ENCODE results near the gene TIMM10.

Gene TIMM10

DNA sequence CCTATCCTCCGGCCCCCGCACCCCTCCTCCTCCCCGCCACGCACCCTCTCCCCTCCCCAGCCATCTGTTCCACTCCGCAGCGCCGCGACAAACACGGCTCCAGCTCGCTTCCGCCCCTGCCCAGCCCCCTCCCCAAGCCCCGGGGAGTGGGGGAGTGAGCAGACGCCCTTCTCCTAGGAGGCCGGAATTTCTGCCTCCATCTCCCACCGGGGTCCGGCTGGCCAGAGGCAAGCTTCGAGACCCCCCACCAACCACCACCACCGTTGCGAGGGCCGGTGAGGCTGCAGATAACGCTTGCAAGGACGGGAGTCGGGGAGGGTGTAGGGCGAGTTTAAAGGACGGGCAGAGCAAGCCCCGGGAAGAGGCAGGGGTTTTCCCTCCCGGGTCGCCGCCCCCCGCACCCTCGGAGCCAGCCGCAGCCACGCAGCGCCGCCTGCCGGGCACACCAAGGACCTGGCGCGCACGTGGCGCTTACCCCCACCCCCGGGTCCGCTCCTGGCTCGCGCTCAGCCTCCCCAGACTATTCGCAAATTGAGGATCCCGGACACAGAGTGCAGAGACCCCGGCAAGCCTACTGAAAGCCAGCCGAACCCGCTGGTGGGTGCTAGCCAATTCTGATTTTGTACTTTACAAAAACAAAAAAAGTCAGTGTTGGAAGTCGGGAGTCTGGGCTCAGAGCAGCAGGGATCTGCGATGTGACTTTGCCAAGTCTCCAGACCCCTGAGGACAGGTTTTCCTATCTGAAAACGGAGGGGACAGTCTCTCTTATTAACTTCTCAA, 47.6 kb downstream of the TIMM10 start:
- peak; percentile 67 to 89 (median 73) for DNase-seq

DNA sequence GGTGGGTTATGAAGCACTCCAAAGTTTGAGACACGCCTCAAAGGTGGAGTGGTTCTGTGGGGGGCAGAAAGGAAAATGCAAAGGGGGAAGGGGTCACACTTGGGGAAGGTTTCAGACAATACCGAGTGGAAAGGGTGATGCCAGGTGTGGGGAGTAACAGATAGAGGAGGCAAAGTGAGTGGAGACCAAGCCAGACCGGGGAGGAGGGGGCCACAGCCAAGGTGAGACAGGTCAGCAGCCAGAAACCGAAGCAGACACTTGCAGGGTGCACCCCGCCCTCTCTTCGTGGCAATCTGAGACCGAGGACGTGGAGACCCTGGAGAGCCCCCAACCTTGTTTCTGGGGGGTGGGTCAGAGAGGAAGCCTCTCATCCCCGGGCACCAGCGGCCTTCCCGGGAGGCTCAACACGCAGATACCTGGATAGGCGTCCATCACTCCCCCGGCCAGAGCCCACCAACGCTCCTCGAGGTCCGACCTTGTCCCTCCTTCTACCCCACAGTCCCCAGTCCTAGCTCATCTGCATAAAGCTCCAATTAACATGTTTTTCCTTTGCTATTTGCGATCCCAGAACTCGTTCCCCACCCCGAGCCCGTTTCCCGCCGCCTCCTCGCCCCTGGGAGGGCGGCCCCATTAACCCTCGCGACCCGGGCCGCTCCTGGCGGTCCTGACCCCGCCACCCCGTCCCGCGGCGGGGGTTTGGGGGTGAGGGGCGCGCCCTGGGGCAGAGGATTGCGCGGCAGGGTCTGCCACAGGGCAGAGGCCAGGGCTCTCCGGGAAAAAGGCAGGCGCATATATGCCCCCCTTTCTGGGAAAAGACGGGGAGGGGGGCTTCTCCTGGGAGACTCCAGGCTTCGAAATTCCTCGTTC, 48.4 kb downstream of the TIMM10 start:
- no peak for DNase-seq

DNA sequence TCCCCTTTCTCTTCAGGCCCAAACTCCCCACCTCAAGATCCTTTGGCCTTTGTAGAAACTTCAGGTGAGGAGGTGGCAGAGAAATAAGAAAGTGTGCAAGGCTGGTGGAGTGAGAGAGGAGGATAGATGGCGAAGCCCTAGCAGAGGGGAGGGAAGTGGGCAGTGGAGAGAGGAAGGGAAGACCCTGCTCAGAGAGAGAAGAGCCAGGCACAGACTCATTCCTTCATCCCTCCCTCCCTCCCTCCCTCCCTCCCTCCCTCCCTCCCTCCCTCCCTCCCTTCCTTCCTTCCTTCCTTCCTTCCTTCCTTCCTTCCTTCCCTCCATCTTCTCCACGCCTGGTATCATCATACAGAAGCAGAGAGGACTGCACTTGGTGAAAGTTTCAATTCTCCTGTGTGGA, 49.2 kb downstream of the TIMM10 start:
- no peak for DNase-seq

DNA sequence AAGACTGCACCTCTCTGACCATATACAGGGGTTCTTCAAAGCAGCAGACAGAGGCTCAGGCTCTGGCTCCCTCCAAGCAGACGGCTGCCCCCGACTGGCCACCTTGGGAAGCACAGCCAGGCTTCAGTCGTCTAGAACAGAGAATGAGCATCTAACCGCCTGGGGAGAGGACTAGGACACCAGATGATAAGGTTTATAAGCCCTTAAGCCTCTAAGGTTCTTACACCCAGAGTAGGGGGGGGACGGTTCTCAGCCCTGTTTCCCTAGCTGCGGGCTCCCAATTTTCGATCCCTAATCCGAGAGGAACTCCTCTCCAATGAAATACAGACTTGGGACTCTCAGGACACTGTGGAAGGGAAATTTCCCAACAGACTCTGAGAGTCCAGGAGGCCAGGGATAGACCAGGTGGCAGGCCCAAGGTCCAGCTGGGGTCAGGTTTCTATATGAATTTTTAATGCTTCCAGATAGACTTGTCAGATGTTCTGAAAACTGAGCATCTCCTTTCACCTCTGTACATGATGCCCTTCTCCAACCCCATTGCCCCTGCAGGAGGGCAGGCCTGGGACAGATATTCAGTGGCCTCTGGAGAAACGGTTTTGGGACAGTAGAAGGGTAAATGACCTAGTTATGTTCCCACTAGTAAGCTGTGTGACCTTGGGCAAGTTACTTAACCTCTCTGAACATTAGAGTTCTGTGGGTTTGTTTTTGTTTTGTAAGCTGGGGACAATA, 50.0 kb downstream of the TIMM10 start:
- DNase-seq, result peak; percentile 77 to 89 (median 83)

DNA sequence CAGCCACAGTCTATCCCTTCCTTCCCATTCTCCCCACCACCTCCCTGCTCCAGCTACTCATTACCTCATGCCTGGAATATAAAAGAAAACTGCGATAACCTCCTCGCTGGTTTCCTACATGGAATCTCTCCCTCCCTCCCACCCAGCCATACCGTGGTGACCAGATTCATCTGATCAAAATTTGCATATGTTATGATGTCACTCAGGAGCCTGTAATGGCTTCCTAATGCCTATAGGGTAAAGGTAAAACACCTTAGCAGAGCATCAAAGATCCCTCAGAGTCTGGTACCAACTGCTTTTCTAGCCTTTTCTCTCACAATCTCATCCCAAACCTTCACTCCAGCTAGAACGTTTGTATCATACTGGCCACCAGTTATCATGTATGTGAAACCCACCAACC, 50.6 kb downstream of the TIMM10 start:
- DNase-seq, result no peak

DNA sequence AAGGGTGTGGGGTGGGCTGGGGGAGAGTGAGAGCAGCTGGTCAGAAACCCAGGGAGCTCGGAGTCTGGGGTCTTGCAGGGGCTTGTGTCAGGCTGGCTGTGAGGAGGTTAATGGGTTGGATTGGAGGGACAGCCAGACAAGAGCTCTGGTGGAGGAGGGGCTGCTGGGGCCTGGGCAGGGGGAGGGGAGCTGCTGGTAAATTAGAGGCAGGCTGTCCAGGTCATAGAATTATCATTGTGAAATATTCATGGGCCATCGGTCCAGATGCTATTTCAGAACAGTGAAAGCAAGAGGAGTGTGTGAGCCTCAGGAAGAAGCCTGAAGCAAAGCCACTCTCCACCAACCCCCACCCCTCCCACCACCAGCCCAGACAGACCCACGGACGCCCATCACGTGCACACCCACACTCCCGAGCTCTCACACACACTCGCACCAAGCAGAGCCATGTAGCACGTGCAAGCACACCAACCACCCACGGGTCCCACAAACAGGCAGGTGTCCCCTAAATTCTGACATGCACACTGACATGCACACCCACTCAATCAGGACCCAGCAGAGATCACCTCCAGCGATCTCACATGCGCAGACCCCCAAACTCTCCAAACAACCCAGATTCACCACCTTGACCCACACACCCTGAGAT, 51.4 kb downstream of the TIMM10 start:
- DNase-seq, result no peak

Measured in suppressor macrophage treated with lipopolysaccharide for 1 hour (primary cell).